HG03025 (cell line): ENCODE data around the gene KRT86.

ENCODE experiments used
- ATAC-seq: cut with Tn5 transposase; IDR thresholded peaks from one replicate; pipeline ENCODE4 v1.9.1; 2021; ENCODE audit warnings: mild to moderate bottlenecking, moderate library complexity; ENCODE audit not compliant: unreplicated experiment, low FRiP score

Gene KRT86

GRCh38 chr12:52347551-52348510, 73.4 kb downstream of the KRT86 start:
- ATAC-seq: no peak

GRCh38 chr12:52349196-52349595, 74.8 kb downstream of the KRT86 start:
- ATAC-seq: no peak

- no peak for ATAC-seq
Measured at GRCh38 chr12:52350021-52350620, 75.7 kb downstream of the KRT86 start.

GRCh38 chr12:52350786-52351185, 76.3 kb downstream of the KRT86 start:
- no peak for ATAC-seq

GRCh38 chr12:52351196-52352059, 77.0 kb downstream of the KRT86 start:
- no peak for ATAC-seq

GRCh38 chr12:52352951-52353350, 78.5 kb downstream of the KRT86 start:
- ATAC-seq: no peak

GRCh38 chr12:52353766-52354165, 79.3 kb downstream of the KRT86 start:
- no peak for ATAC-seq

- no peak for ATAC-seq
Measured at GRCh38 chr12:52354200-52354599, 79.8 kb downstream of the KRT86 start.

GRCh38 chr12:52355176-52355575, 80.7 kb downstream of the KRT86 start:
- ATAC-seq: no peak

- ATAC-seq: no peak
Measured at GRCh38 chr12:52356031-52356761, 81.8 kb downstream of the KRT86 start.

- no peak for ATAC-seq
Measured at GRCh38 chr12:52356762-52357580, 82.5 kb downstream of the KRT86 start.
